ENCODE measurements around the gene IGLON5. TPM values are rescaled to one million over a fixed set of nuclear protein-coding genes. Genes with fewer than 3 reads are reported as not detected.

The IGLON5 gene
- total RNA-seq, 1 experiment from 2014 or later, result not detected

- in situ Hi-C loops (cut with HindIII; ENCODE audit: low sequenced_read_pairs), result no loop called here
- no peak for DNase-seq (ENCODE audit: low spot score)
Measured at GRCh38 chr19:51316688-51317087, 5.2 kb downstream of the IGLON5 start.

DNA sequence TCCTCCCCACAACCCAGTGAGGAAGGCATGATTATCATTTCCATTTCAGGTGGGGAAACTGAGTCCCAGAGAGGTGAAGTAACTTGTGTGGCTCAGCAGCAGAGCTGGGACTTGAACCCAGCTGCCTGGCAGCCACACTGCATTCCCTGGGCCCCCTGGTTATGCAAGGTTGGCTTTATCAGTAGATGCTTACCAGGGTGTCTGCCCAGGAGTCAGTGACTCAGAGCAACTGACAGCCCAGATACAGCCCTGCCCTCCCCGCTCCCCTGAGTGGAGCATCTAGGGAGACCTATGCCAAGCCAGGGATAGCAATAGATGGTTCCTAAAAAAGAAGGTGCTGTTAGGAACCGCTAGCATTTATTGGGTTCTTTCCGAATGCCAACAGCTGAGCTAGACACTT lies 5.9 kb downstream of the IGLON5 start:
- in situ Hi-C loops (cut with HindIII; ENCODE audit: low sequenced_read_pairs), result no loop called here
- DNase-seq (ENCODE audit: low spot score), result no peak

GRCh38 chr19:51317968-51318367 lies 6.5 kb downstream of the IGLON5 start:
- in situ Hi-C loops (cut with HindIII; ENCODE audit: low sequenced_read_pairs), result no loop called here
- no peak for DNase-seq (ENCODE audit: low spot score)

DNA sequence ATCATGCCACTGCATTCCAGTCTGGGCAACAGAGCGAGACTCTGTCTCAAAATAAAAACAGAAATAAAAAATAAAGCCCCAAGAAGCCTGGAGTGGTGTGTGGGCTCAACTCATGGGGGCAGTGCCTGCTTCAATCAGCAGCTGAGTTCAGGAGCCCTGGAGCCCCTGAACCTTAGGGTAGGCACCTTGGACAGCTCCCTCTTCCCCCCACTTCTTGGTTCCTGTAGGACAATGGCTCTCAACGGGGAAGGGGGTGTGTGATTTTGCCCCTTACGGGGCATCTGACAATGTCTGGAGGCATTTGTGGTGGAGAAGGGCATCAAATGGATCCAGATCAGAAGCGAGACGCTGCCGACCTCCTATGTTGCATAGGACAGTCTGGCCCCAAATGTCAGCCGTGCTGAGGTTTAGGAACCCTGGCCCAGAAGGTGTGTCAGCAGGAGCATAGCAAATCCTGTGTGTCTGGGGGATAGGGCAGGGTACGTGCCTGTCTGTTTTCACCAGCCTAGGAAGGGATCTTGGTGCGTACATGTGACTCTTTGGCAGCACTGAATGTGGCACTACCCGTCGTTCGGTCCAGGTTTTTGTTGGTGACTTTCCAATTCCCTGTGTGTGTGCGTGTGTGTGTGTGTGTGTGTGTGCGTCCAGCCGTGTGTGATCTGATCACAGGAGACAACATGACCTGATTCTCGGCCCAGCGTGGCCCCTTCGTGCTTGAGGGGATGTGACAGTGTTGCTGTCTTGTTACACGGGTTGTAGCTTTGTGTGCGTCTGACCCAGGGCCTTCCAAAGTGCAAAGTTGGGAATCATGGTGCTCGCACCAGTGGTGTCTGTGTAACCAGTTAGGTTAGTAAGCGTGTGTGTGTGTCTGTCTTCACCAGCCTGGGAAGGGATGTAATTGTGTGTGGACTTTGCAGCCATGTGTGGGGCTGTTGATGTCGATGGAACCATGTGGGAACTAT lies 7.5 kb downstream of the IGLON5 start:
- in situ Hi-C loops (cut with HindIII; ENCODE audit: low sequenced_read_pairs), result no loop called here
- peak; percentile 96 for DNase-seq (ENCODE audit: low spot score)

DNA sequence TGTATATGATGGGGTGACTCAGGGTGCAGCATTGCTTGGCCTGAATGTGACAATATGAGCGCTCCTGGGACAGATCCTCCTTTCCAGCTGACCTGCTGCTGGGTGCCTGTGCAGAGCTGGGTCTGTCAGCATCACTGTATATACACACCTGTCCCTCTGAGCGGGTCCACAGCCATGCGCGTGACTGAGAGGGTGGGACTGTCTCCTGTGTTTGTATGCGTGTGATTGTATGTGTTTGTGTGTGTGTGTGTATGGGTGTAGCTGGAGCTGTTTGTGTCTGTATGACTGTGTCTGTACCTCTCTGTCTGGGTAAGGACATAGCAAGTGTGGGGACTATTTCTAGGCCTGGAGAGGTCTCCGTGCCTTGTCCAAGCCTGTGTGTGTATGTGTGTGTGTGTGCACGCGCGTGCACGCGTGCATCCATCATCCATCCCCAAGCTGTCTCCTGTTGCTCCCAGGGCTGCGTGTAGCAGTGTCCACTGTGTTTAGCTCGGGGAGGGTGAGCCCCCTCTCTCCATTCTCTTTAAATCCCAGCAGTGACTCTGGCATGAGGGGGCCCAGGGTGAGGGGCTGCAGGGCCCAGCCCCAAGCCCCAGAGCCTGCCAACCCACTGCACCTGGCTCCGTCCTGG lies 8.3 kb downstream of the IGLON5 start:
- no peak for DNase-seq (ENCODE audit: low spot score)
- in situ Hi-C loops (cut with HindIII; ENCODE audit: low sequenced_read_pairs), result no loop called here

DNA sequence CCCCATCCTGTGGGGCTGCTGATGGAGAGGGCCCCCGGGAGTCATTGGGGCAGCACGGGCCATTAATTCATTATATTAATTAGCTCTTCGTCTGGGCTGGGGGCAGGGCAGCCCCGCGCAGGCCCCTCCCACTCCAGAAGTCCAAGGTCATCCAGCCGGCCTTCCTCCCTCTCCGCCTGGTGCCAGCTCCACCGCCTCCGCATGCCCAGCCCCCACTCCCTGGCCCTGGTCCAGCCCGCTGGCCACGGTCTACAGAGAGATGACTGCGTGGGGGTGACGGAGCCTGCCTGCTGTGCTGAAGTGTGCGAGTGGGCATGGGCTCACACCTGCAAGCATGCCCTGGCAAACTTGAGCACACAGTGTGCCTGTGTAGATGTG lies 8.8 kb downstream of the IGLON5 start:
- in situ Hi-C loops (cut with HindIII; ENCODE audit: low sequenced_read_pairs), result no loop called here
- peak; percentile 35 for DNase-seq (ENCODE audit: low spot score)

DNA sequence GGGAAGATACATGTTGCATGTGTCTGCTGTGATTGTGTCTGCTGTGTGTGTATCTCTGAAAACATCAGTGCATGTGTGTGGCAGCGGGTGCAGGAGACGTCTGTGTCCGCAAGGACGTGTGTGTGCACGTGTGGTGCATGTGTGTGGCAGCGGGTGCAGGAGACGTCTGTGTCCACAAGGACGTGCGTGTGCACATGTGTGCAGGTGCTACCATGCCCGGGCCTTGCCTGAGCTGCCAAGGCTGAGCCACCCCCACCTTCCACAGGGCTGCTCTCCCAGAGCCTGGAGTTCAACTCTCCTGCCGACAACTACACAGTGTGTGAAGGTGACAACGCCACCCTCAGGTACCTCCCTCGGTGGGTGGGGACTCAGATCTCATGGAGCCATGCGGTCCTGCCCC lies 10.4 kb downstream of the IGLON5 start:
- in situ Hi-C loops (cut with HindIII; ENCODE audit: low sequenced_read_pairs), result no loop called here
- DNase-seq (ENCODE audit: low spot score), result no peak

- DNase-seq (ENCODE audit: low spot score), result no peak
- in situ Hi-C loops (cut with HindIII; ENCODE audit: low sequenced_read_pairs), result no loop called here
Measured at GRCh38 chr19:51323481-51324166, 12.2 kb downstream of the IGLON5 start.

- in situ Hi-C loops (cut with HindIII; ENCODE audit: low sequenced_read_pairs), result no loop called here
Measured at GRCh38 chr19:51324167-51324481, 12.7 kb downstream of the IGLON5 start.

GRCh38 chr19:51325161-51325976 lies 13.9 kb downstream of the IGLON5 start:
- DNase-seq (ENCODE audit: low spot score), result no peak
- in situ Hi-C loops (cut with HindIII; ENCODE audit: low sequenced_read_pairs), result no loop called here

More at GRCh38 chr19:51324167-51324481, 12.7 kb downstream of the IGLON5 start:
- DNase-seq (ENCODE audit: low spot score), result peak; percentile 81

DNA sequence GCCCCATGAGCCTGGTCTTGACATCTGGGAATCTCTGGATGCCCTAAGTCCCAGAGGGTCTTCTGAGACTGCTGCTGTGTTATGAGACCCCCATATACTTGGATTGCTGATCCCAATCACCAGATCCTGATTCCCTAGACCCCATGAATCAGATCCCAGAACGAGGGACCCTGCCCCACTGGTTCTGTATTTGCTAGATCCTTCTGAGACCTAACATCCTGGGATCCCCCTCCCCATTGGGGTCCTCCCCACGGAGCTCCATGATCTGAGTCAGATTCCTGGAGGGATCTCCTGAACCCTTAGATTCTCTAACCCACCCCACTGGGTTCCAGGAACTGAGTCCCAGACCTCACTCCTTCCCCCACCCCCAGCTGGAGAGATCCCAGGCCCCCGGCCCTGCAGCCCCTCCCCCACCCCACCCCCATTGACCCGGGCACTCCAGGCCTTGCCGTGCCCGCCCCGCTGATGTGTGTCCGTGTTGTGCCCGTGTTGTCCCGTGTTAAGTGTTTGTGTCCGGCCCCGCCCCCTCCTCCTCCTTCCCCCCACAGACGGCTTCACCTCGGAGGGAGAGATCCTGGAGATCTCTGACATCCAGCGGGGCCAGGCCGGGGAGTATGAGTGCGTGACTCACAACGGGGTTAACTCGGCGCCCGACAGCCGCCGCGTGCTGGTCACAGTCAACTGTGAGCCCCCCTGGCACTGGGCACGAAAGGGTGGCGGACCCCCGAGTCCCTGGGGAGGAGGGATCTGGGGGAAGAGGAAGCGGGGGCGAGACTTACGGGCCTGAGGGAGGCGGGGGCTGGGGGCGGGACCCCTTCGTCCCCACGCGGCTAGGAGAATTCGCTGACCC lies 15.0 kb downstream of the IGLON5 start:
- in situ Hi-C loops (cut with HindIII; ENCODE audit: low sequenced_read_pairs), result no loop called here
- DNase-seq (ENCODE audit: low spot score), result no peak

DNA sequence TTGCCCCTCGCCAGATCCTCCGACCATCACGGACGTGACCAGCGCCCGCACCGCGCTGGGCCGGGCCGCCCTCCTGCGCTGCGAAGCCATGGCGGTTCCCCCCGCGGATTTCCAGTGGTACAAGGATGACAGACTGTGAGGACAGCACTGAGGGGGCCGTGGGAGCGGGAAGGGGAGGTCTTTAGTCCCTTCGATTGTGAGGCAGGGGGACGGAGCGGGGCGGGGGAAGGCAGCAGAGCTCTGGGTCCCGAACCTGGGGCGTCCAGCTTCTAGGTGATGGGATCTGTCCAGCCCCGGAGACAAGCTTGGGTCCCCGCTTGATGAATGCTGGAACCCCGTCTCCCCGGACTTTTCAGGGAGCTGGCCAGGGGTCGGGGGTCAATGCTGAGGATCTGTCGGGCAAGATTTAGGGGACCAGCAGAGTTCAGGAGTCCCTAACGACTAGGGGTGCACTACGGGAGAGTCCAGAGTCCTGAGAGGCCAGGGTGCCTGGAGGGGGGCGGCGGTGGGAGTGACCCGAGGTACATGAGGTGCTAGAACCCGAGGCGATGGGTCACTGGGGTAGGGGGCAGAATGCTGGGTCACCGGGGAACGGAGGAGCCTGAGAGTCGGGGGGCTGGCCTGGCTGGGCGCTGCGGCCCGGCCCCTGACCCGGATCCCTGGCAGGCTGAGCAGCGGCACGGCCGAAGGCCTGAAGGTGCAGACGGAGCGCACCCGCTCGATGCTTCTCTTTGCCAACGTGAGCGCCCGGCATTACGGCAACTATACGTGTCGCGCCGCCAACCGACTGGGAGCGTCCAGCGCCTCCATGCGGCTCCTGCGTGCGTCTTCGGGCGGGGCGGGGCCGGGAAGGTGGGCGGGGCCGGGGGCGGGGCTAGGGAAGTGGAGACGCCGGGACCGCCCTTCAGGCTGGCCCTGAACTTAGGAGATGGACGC lies 15.9 kb downstream of the IGLON5 start:
- in situ Hi-C loops (cut with HindIII; ENCODE audit: low sequenced_read_pairs), result no loop called here
- DNase-seq (ENCODE audit: low spot score), result no peak

GRCh38 chr19:51329411-51329810 lies 18.0 kb downstream of the IGLON5 start:
- in situ Hi-C loops (cut with HindIII; ENCODE audit: low sequenced_read_pairs), result no loop called here
- DNase-seq (ENCODE audit: low spot score), result no peak

GRCh38 chr19:51330366-51330765 lies 18.9 kb downstream of the IGLON5 start:
- in situ Hi-C loops (cut with HindIII; ENCODE audit: low sequenced_read_pairs), result no loop called here
- no peak for DNase-seq (ENCODE audit: low spot score)

GRCh38 chr19:51331193-51331592 lies 19.7 kb downstream of the IGLON5 start:
- DNase-seq (ENCODE audit: low spot score), result no peak
- in situ Hi-C loops (cut with HindIII; ENCODE audit: low sequenced_read_pairs), result no loop called here

DNA sequence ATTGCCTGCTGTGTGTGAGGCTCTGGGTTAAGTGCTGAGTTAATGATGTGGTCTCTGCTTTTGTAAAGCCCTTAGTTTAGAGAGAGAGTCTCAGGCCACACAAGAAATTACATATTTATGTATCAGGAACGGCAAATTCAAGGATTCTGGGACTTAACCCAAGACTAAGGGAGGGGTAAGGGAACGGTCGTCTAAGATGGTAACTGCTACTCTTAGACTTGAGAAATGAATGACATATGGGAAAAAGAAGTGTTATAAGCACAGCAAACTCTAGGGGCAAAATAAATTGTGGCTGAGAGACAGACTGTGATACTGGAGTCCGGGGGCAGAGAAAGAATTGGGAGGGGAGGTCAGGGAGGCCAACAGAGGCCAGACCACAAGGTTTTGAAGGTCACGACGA lies 20.3 kb downstream of the IGLON5 start:
- DNase-seq (ENCODE audit: low spot score), result no peak
- in situ Hi-C loops (cut with HindIII; ENCODE audit: low sequenced_read_pairs), result no loop called here

DNA sequence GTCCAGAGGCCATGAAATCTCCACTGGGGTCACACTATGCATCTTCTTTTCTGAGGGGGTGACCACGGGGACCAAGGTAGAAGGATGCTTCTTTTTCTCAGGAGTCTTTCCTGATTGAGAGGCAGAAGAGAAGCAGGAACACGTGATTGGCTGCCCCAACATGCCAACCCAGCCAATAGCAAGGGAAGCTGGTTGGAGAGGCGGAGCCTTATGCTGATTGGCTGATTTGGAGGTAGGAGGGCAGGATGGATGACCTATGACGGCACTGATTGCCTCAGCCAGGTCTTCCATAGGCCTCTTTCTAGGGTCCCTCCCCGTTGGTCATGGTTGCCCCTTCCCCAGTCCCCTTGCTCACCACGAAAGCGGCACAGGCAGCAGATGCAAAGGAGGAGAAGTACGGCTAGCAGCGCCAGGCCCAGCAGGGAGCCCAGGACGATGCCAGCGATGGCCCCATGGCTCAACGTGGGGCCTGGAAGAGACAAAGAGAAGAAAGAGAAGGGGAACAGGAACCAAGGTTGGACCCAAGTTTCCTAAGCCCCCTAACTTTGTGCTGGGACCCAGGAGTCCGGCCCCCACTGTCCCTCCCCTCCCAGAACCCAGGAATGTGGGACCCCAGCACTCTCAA lies 22.5 kb downstream of the IGLON5 start:
- peak; percentile 99 for DNase-seq (ENCODE audit: low spot score)
- in situ Hi-C loops (cut with HindIII; ENCODE audit: low sequenced_read_pairs), result no loop called here
